Measurements from ENCODE around the gene CEP95. TPM values are rescaled to one million over a fixed set of nuclear protein-coding genes. Genes with fewer than 3 reads are reported as not detected.
A peak's percentile ranks its signal among the peaks of the same experiment; 100 is the strongest.

The CEP95 gene
- total RNA-seq, 2 donors from 2014 or later: 130 to 143 TPM

DNA sequence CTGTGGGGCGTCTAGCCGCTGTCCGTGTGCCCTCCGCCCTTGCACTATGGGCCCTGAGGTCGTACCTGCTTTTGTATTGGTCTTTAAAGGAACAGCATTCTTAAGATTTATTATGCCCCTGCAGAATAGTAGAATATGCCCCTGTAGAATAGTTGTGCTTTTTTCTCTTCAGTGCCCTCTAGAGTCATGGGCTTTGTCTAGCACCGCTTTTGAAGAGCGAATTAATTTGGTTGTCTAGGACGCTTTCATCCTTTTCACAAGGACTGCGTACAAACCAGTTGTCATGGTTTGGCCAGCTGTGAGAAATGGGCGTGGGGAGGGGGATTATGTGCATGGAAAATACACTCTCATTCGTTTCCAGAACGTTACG is 621 bp downstream of the CEP95 start:
- Mint-ChIP-seq H3K4me1 (peaks cover 52% of the 10 kb centered on the region), H3K4me3 (peak overlapping the region; percentile 99), H3K27me3 (no peaks in the 10 kb centered on the region), H3K36me3 (ENCODE audit: low read depth) (peaks cover 15% of the 10 kb centered on the region), H3K27ac (peak overlapping the region; percentile 100)
- ATAC-seq (peak; percentile 45), DNase-seq (no peak)
- H3K9me3 ChIP-seq (ENCODE audit: control insufficient read depth, low read length, poor library complexity, severe bottlenecking): no peaks in the 10 kb centered on the region

DNA sequence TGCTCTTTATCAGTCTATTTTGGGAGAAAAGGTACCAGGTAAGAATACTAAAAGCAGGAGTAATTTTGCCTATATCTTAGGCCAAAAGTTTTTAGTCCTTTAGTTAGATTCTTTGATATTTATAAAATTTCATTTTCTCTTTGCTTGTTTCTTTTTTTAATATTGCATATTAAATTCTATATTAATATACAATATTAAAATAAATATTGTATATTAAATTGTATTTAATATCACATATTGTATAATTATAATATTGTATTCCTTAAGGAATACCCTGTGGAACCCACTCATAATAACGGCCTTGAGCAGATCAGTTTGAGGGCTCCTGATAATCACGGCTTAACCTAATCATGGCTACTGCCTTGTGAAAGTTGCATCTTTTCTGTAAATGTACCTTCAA is 1.9 kb downstream of the CEP95 start:
- Mint-ChIP-seq H3K27me3 (no peaks in the 10 kb centered on the region), H3K4me1 (peaks cover 47% of the 10 kb centered on the region), H3K27ac (no peak overlapping the region), H3K4me3 (peak overlapping the region; percentile 67), H3K36me3 (ENCODE audit: low read depth) (peaks cover 17% of the 10 kb centered on the region)
- DNase-seq (no peak), ATAC-seq (no peak)
- H3K9me3 ChIP-seq (ENCODE audit: control insufficient read depth, low read length, poor library complexity, severe bottlenecking): no peaks in the 10 kb centered on the region

DNA sequence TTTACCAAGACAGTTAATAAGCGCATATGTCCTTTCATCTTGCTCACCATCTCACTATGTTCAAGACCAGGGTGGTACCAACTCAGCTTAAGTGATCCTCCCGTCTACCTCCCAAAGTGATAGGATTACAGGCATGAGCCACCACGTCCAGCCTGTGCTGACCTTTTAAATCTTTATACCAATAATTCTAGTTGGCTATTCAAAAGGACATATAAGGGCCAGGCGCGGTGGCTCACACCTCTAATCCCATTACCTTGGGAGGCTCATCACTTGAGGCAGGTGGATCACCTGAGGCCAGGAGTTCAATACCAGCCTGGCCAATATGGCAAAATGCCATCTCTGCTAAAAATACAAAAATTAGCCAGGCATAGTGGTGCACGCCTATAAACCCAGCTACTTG is 2.4 kb downstream of the CEP95 start:
- H3K36me3 Mint-ChIP-seq (ENCODE audit: low read depth): peaks cover 17% of the 10 kb centered on the region
- peaks cover 43% of the 10 kb centered on the region for H3K4me1 Mint-ChIP-seq
- H3K27ac Mint-ChIP-seq: no peak overlapping the region
- H3K4me3 Mint-ChIP-seq: peak overlapping the region; percentile 63
- no peaks in the 10 kb centered on the region for H3K9me3 ChIP-seq (ENCODE audit: control insufficient read depth, low read length, poor library complexity, severe bottlenecking)
- no peaks in the 10 kb centered on the region for H3K27me3 Mint-ChIP-seq
- DNase-seq (no peak), ATAC-seq (no peak)

DNA sequence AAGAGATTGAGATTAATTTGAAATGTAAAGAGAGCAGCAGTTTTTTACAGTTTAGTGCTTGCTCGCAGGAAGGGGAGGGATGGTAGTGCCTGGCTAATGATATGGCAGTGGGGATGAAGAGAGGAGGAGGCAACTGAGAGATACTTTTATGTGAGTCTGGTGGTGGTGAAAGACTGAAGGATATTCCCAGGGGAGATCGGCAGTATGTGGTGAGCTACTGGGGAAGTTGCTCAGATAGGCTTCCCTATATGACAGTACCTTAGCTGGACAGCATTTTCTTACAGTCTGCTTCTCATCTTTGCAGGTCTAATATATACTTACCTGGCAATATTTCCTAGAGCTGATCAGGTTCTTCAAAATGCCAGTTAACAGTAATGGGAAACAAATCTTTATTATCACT is 8.6 kb downstream of the CEP95 start:
- H3K27ac Mint-ChIP-seq: peak overlapping the region; percentile 4
- H3K9me3 ChIP-seq (ENCODE audit: control insufficient read depth, low read length, poor library complexity, severe bottlenecking): no peaks in the 10 kb centered on the region
- DNase-seq (no peak), ATAC-seq (no peak)
- H3K36me3 Mint-ChIP-seq (ENCODE audit: low read depth): peaks cover 11% of the 10 kb centered on the region
- no peaks in the 10 kb centered on the region for H3K27me3 Mint-ChIP-seq
- H3K4me1 Mint-ChIP-seq: peaks cover 21% of the 10 kb centered on the region
- peak overlapping the region; percentile 71 for H3K4me3 Mint-ChIP-seq

DNA sequence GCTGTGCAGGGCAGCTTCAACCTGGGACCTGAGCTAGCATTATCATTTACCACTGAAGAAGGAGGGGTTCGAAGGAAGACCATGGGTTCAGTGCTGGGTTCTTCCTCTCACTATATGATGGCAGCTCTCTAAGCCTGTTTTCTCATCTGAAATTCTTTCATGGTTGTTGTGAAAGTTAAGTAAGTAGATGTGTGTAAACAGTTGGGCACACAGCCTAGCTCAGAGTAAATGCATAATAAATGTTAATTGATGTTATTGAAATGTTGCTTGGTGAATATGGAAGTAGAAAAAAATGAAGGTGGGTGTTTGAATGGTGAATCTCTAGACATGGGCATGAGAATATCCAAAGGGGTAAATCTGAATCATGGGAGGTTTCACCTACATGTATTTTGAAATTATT is 9.1 kb downstream of the CEP95 start:
- no peak for ATAC-seq
- no peak overlapping the region for H3K4me3 Mint-ChIP-seq
- no peaks in the 10 kb centered on the region for H3K27me3 Mint-ChIP-seq
- H3K27ac Mint-ChIP-seq: peak overlapping the region; percentile 4
- no peaks in the 10 kb centered on the region for H3K9me3 ChIP-seq (ENCODE audit: control insufficient read depth, low read length, poor library complexity, severe bottlenecking)
- H3K36me3 Mint-ChIP-seq (ENCODE audit: low read depth): peaks cover 11% of the 10 kb centered on the region
- H3K4me1 Mint-ChIP-seq: peaks cover 19% of the 10 kb centered on the region
- DNase-seq: no peak

DNA sequence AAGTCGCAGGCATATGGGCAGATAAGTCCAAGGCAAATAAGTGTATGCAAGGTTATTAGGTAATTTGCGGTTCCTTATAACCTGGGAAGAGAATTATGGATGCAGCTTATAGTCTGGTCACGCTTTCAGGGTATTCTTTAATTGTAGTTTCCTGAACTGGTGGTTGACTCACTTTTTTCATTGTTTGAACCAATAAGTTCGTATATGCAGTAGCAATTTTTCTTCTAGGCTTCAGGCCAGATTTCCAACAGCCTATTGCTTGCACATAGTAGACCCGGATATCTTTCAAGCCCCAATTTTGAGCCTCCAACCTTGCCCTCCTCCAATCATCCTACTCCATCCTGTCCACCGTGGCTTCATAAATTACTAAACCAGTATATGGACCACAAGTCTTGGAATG is 12.8 kb downstream of the CEP95 start:
- H3K27me3 Mint-ChIP-seq: no peaks in the 10 kb centered on the region
- DNase-seq (no peak), ATAC-seq (no peak)
- peaks cover 10% of the 10 kb centered on the region for H3K36me3 Mint-ChIP-seq (ENCODE audit: low read depth)
- H3K4me1 Mint-ChIP-seq: peaks cover 16% of the 10 kb centered on the region
- H3K27ac Mint-ChIP-seq: no peak overlapping the region
- H3K4me3 Mint-ChIP-seq: no peak overlapping the region
- no peaks in the 10 kb centered on the region for H3K9me3 ChIP-seq (ENCODE audit: control insufficient read depth, low read length, poor library complexity, severe bottlenecking)

DNA sequence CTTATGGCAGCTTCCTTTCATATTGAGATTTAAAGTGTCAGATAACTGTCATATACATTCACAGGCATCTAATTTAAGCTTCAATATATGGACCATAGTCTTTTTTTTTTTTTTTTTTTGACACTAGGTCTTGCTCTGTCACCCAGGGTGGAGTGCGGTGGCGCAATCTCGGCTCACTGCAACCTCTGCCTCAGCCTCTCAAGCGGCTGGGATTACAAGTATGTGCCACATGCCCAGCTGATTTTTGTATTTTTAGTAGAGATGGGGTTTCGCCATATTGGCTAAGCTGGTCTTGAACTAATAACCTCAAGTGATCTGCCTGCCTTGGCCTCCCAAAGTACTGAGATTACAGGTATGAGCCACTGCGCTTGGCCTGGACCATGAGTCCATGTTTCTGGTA is 13.6 kb downstream of the CEP95 start:
- Mint-ChIP-seq H3K4me1 (peaks cover 11% of the 10 kb centered on the region), H3K36me3 (ENCODE audit: low read depth) (peaks cover 9% of the 10 kb centered on the region), H3K27me3 (no peaks in the 10 kb centered on the region), H3K4me3 (no peak overlapping the region), H3K27ac (no peak overlapping the region)
- ATAC-seq: no peak
- H3K9me3 ChIP-seq (ENCODE audit: control insufficient read depth, low read length, poor library complexity, severe bottlenecking): no peaks in the 10 kb centered on the region
- DNase-seq: no peak

DNA sequence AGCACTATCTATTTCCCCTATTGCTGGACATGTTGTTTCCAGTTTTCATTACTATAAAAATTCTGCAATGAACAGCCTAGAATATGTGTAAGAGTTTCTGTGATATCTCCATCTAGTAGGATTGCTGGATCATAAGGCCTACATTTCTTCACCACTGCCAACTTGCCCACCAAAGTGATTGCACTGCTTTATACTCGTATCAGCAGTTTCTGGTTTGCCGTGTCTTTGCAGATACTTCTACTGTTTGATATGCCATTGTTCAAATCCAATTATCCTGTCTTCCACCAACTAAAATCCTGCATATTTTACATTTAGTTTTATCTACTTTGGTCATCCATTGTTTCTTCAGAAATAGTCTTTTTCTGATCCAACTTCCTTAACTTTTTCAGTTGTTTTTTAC is 21.1 kb downstream of the CEP95 start:
- H3K27me3 Mint-ChIP-seq: no peaks in the 10 kb centered on the region
- DNase-seq: no peak
- no peaks in the 10 kb centered on the region for H3K9me3 ChIP-seq (ENCODE audit: control insufficient read depth, low read length, poor library complexity, severe bottlenecking)
- H3K27ac Mint-ChIP-seq: no peak overlapping the region
- H3K4me3 Mint-ChIP-seq: no peak overlapping the region
- H3K4me1 Mint-ChIP-seq: peaks cover under 1% of the 10 kb centered on the region
- peaks cover 13% of the 10 kb centered on the region for H3K36me3 Mint-ChIP-seq (ENCODE audit: low read depth)
- ATAC-seq: no peak

DNA sequence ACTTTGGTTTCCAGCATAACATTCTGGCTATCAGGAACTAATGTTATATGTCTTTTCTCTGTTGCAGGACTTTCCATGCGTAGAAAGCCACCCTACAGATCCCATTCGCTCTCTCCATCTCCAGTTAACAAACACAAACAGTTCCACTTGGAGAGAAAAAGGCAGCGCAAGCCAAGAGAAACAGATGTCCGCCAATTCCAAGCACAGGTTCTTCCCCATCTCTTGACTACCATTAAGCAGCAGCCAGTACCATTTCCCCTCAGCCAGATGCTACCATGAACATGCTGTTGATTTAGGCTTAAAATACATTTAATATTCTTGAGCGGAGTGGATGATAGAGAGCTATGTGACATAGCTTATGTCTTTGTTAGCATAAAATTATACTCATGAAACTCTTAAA is 22.4 kb downstream of the CEP95 start:
- H3K27me3 Mint-ChIP-seq: no peaks in the 10 kb centered on the region
- no peak overlapping the region for H3K4me3 Mint-ChIP-seq
- peaks cover 2% of the 10 kb centered on the region for H3K4me1 Mint-ChIP-seq
- H3K9me3 ChIP-seq (ENCODE audit: control insufficient read depth, low read length, poor library complexity, severe bottlenecking): no peaks in the 10 kb centered on the region
- no peak overlapping the region for H3K27ac Mint-ChIP-seq
- ATAC-seq (no peak), DNase-seq (no peak)
- peaks cover 12% of the 10 kb centered on the region for H3K36me3 Mint-ChIP-seq (ENCODE audit: low read depth)

DNA sequence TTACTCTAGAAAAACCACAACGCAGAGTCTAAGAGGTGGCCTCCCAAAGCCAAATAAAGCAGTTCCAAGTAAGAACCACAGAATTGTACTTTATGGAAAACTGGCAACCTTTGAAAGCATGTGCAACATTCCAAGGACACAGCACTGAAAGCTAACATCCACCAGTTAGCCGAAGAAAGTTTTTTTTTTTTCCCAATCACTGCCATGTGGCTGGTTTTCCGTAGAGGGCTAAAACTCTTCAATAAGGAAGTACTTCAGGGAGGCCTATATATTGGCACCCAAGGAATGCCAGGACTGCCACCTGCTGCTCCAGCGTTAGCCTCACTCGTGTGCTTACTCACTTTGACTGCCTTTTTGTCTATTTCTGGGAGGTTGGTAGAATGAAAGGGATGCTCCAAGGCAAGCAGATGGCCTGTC is 25.2 kb downstream of the CEP95 start:
- peaks cover 11% of the 10 kb centered on the region for H3K36me3 Mint-ChIP-seq (ENCODE audit: low read depth)
- no peak overlapping the region for H3K27ac Mint-ChIP-seq
- H3K4me1 Mint-ChIP-seq: peaks cover 2% of the 10 kb centered on the region
- ATAC-seq (no peak), DNase-seq (no peak)
- H3K4me3 Mint-ChIP-seq: no peak overlapping the region
- no peaks in the 10 kb centered on the region for H3K9me3 ChIP-seq (ENCODE audit: control insufficient read depth, low read length, poor library complexity, severe bottlenecking)
- H3K27me3 Mint-ChIP-seq: no peaks in the 10 kb centered on the region

DNA sequence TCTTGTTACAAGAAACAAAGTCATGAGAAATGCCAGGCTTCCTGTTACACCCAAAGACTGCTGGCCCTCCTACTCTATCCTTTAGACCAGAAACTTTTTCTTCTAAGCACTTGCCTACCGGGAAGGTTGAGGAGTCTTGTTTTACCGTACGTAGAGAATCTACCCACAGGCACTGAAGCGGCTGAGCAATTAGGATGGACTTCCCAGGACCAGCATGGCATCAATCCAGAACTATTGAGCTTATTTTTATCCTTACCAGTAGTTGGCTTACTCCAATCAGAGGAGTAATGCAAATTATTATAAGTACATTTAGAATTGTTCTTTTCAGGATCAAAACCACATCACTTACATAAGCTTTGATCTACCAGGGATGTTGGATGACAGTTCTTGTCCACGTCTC is 25.6 kb downstream of the CEP95 start:
- Mint-ChIP-seq H3K36me3 (ENCODE audit: low read depth) (peaks cover 14% of the 10 kb centered on the region), H3K4me1 (peaks cover 4% of the 10 kb centered on the region), H3K27ac (peak overlapping the region; percentile 67), H3K4me3 (no peak overlapping the region), H3K27me3 (no peaks in the 10 kb centered on the region)
- DNase-seq: no peak
- no peak for ATAC-seq
- H3K9me3 ChIP-seq (ENCODE audit: control insufficient read depth, low read length, poor library complexity, severe bottlenecking): no peaks in the 10 kb centered on the region

DNA sequence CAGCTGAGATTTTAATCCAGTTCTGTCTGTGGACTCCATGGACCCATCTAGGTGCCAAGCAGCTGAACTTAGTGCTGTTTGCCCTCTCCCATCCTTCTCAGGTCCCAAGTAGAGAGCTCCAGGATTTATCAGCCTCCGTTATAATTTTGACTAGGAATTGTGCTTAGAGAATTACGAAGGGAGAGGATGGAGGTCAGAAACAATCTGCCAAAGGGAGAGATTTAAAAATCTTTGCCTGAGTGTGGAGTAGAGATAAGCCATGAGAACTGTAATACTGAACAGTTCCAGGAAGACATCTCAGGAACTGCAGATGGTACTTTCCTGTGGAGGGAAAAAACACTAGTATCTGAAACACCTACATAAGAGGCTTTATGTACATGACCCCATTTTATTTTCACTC is 27.0 kb downstream of the CEP95 start:
- Mint-ChIP-seq H3K4me1 (peaks cover 9% of the 10 kb centered on the region), H3K4me3 (no peak overlapping the region), H3K27ac (peak overlapping the region; percentile 67), H3K27me3 (no peaks in the 10 kb centered on the region), H3K36me3 (ENCODE audit: low read depth) (peaks cover 18% of the 10 kb centered on the region)
- ATAC-seq (no peak), DNase-seq (no peak)
- H3K9me3 ChIP-seq (ENCODE audit: control insufficient read depth, low read length, poor library complexity, severe bottlenecking): no peaks in the 10 kb centered on the region

DNA sequence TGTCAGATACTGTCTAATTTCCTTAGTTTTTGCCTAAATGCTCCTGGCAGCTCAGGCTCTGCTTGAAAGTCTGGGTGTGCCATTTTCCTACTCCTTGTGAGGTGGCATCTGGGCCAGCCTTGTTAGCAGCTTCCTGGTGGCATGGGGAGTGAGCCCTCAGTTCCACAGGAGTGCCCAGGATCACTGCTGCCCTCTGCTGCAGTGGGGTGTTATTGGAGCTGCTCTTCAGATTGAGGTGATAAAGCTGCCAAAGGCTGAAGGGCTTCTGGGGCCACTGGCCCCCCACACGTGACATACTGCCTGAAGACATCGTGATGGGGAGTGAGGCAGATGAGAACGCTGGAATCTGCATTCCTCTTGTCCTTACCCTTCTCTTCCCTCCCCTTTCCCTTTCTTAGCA is 27.4 kb downstream of the CEP95 start:
- peak; percentile 39 for ATAC-seq
- Mint-ChIP-seq H3K36me3 (ENCODE audit: low read depth) (peaks cover 21% of the 10 kb centered on the region), H3K4me1 (peaks cover 12% of the 10 kb centered on the region), H3K27ac (no peak overlapping the region), H3K4me3 (no peak overlapping the region), H3K27me3 (no peaks in the 10 kb centered on the region)
- DNase-seq: no peak
- H3K9me3 ChIP-seq (ENCODE audit: control insufficient read depth, low read length, poor library complexity, severe bottlenecking): no peaks in the 10 kb centered on the region

DNA sequence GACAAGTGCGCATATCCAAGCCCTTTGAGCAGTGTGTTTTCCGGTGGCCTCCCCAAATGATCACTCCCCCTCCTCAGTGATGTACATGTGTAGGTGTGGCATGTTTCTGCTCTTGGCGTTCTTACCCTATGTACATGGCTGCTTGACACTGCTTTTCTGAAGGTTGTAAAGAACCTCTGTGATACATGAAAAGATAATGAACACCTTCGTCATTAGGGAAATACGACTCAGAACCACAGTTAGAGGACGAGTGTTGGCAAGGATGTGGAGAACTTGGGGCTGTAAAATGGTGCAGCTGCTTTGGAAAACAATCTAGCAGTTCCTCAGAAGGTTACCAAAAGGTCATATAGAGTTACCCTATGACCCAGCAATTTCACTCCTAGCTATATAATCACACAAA is 28.6 kb downstream of the CEP95 start:
- no peak overlapping the region for H3K4me3 Mint-ChIP-seq
- ATAC-seq: no peak
- no peak overlapping the region for H3K27ac Mint-ChIP-seq
- H3K36me3 Mint-ChIP-seq (ENCODE audit: low read depth): peaks cover 16% of the 10 kb centered on the region
- DNase-seq: no peak
- H3K9me3 ChIP-seq (ENCODE audit: control insufficient read depth, low read length, poor library complexity, severe bottlenecking): no peaks in the 10 kb centered on the region
- H3K4me1 Mint-ChIP-seq: peaks cover 14% of the 10 kb centered on the region
- no peaks in the 10 kb centered on the region for H3K27me3 Mint-ChIP-seq

DNA sequence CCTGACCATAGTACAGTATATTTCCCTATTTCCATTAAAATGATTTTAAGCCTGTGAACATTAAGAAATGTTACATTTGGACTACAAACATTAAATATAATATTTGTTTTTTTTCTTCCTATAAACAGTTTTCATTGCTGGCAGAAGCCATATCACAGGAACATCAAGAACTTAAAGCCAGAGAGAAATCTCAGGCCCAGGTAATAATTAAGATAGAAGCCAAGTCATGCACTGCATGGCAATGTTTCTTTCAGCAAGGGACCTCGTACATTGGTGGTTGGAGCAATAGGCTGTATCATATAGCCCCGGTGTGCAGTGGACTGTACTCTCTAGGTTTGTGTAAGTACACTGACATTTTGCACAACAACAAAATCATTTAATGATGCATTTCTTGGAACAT is 30.1 kb downstream of the CEP95 start:
- Mint-ChIP-seq H3K4me3 (no peak overlapping the region), H3K27ac (peak overlapping the region; percentile 51), H3K27me3 (no peaks in the 10 kb centered on the region), H3K36me3 (ENCODE audit: low read depth) (peaks cover 13% of the 10 kb centered on the region), H3K4me1 (peaks cover 16% of the 10 kb centered on the region)
- DNase-seq (no peak), ATAC-seq (no peak)
- H3K9me3 ChIP-seq (ENCODE audit: control insufficient read depth, low read length, poor library complexity, severe bottlenecking): no peaks in the 10 kb centered on the region
